ENCODE data around the gene RALBP1.

The RALBP1 gene

GRCh38 chr18:9552616-9553015, 77.3 kb downstream of the RALBP1 start:
- DNase-seq, result no peak

GRCh38 chr18:9557250-9557943, 82.1 kb downstream of the RALBP1 start:
- DNase-seq, result no peak

GRCh38 chr18:9558387-9559064, 83.2 kb downstream of the RALBP1 start:
- DNase-seq, result no peak

- no peak for DNase-seq
Measured at GRCh38 chr18:9559253-9559652, 83.9 kb downstream of the RALBP1 start.

- DNase-seq, result no peak
Measured at GRCh38 chr18:9561759-9562158, 86.4 kb downstream of the RALBP1 start.

- DNase-seq, result no peak
Measured at GRCh38 chr18:9562584-9562983, 87.3 kb downstream of the RALBP1 start.

- no peak for DNase-seq
Measured at GRCh38 chr18:9563331-9563730, 88.0 kb downstream of the RALBP1 start.

GRCh38 chr18:9565407-9565806, 90.1 kb downstream of the RALBP1 start:
- DNase-seq, result no peak

- DNase-seq, result no peak
Measured at GRCh38 chr18:9568186-9568585, 92.9 kb downstream of the RALBP1 start.

GRCh38 chr18:9569178-9569577, 93.9 kb downstream of the RALBP1 start:
- DNase-seq, result no peak

- no peak for DNase-seq
Measured at GRCh38 chr18:9570255-9570654, 94.9 kb downstream of the RALBP1 start.

GRCh38 chr18:9571546-9571945, 96.2 kb downstream of the RALBP1 start:
- no peak for DNase-seq

- DNase-seq, result no peak
Measured at GRCh38 chr18:9574473-9575115, 99.3 kb downstream of the RALBP1 start.

- peak in 1 of 2 experiments; percentile 25 for DNase-seq
Measured at GRCh38 chr18:9575558-9575957, 100.2 kb downstream of the RALBP1 start.

GRCh38 chr18:9577361-9577760, 102.0 kb downstream of the RALBP1 start:
- no peak for DNase-seq

- no peak for DNase-seq
Measured at GRCh38 chr18:9578306-9578705, 103.0 kb downstream of the RALBP1 start.

GRCh38 chr18:9581667-9582066, 106.4 kb downstream of the RALBP1 start:
- no peak for DNase-seq

- DNase-seq, result no peak
Measured at GRCh38 chr18:9586814-9587213, 111.5 kb downstream of the RALBP1 start.
